ENCODE data around the gene TNFAIP8. TPM values are rescaled to one million over a fixed set of nuclear protein-coding genes. Genes with fewer than 3 reads are reported as not detected.

The TNFAIP8 gene
- polyA plus RNA-seq, 1 of the 3 experiments (the other 2 are of a cell fraction), result 31.3 TPM

DNA sequence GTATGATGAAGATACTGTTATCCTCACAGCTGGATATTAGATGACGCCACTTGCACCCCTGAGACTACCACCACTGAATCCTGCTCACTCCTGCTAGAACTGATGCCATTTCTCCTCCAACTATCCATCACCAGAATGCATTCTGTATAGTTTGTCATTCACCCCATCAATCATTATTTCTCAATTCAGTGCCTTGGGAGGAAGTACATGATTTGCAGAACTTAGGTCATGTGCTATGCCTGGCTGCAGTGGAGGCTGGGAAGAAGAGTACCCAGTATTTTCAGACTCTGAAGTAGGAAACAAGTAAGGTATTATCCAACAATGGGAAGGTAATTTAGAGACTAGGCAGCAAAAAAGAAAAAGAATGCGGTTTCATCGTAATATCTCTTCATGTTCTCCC lies 70.2 kb downstream of the TNFAIP8 start:
- no peaks in the 10 kb centered on the region for H3K36me3 ChIP-seq (replicated peaks in 1 of 2; ENCODE audit: control insufficient read depth in 1 of 2, insufficient read depth in 2 of 2, low read length in 1 of 2)
- no peaks in the 10 kb centered on the region for H4K20me1 ChIP-seq (ENCODE audit: insufficient read depth)
- no peak overlapping the region for H3K9ac ChIP-seq
- TF ChIP-seq EZH2phosphoT487 (IDR thresholded peaks at IDR 0.05; ENCODE audit: borderline replicate concordance, low read depth) (no peak), RFX5 (IDR thresholded peaks at IDR 0.05; ENCODE audit: low read length) (no peak), FOXM1 (IDR thresholded peaks at IDR 0.05; ENCODE audit: low read depth) (no peak), ELF1 (IDR thresholded peaks at IDR 0.05) (no peak), GATA2 (CRISPR knock-in tag; IDR thresholded peaks at IDR 0.05) (no peak), MEF2A (IDR thresholded peaks at IDR 0.05; ENCODE audit: borderline replicate concordance, low read depth) (no peak), EP300 (IDR thresholded peaks at IDR 0.05; ENCODE audit: borderline replicate concordance in 1 of 2, low read depth in 1 of 2, low read length in 1 of 2) (no peak), CHD2 (IDR thresholded peaks at IDR 0.05; ENCODE audit: low read length, partially characterized antibody) (no peak), FOSL2 (IDR thresholded peaks at IDR 0.05; ENCODE audit: borderline replicate concordance, low read depth) (no peak), MXI1 (IDR thresholded peaks at IDR 0.05; ENCODE audit: low read depth, low read length) (no peak), SMC3 (IDR thresholded peaks at IDR 0.05; ENCODE audit: low read depth, low read length) (no peak), NRF1 (IDR thresholded peaks at IDR 0.05; ENCODE audit: low read depth, low read length) (no peak)
- TF ChIP-seq, protein P1, sequence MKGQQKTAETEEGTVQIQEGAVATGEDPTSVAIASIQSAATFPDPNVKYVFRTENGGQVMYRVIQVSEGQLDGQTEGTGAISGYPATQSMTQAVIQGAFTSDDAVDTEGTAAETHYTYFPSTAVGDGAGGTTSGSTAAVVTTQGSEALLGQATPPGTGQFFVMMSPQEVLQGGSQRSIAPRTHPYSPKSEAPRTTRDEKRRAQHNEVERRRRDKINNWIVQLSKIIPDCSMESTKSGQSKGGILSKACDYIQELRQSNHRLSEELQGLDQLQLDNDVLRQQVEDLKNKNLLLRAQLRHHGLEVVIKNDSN (IDR thresholded peaks at IDR 0.05; ENCODE audit: borderline replicate concordance, low read depth), result no peak
- TF ChIP-seq, protein P2, sequence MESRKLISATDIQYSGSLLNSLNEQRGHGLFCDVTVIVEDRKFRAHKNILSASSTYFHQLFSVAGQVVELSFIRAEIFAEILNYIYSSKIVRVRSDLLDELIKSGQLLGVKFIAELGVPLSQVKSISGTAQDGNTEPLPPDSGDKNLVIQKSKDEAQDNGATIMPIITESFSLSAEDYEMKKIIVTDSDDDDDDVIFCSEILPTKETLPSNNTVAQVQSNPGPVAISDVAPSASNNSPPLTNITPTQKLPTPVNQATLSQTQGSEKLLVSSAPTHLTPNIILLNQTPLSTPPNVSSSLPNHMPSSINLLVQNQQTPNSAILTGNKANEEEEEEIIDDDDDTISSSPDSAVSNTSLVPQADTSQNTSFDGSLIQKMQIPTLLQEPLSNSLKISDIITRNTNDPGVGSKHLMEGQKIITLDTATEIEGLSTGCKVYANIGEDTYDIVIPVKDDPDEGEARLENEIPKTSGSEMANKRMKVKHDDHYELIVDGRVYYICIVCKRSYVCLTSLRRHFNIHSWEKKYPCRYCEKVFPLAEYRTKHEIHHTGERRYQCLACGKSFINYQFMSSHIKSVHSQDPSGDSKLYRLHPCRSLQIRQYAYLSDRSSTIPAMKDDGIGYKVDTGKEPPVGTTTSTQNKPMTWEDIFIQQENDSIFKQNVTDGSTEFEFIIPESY (IDR thresholded peaks at IDR 0.05; ENCODE audit: borderline replicate concordance, low read depth), result no peak
- TF ChIP-seq, protein P3, sequence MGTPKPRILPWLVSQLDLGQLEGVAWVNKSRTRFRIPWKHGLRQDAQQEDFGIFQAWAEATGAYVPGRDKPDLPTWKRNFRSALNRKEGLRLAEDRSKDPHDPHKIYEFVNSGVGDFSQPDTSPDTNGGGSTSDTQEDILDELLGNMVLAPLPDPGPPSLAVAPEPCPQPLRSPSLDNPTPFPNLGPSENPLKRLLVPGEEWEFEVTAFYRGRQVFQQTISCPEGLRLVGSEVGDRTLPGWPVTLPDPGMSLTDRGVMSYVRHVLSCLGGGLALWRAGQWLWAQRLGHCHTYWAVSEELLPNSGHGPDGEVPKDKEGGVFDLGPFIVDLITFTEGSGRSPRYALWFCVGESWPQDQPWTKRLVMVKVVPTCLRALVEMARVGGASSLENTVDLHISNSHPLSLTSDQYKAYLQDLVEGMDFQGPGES (IDR thresholded peaks at IDR 0.05; ENCODE audit: low read depth, low read length), result no peak
- TF ChIP-seq, protein P4, sequence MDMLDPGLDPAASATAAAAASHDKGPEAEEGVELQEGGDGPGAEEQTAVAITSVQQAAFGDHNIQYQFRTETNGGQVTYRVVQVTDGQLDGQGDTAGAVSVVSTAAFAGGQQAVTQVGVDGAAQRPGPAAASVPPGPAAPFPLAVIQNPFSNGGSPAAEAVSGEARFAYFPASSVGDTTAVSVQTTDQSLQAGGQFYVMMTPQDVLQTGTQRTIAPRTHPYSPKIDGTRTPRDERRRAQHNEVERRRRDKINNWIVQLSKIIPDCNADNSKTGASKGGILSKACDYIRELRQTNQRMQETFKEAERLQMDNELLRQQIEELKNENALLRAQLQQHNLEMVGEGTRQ (IDR thresholded peaks at IDR 0.05; ENCODE audit: borderline replicate concordance, low read depth, low read length), result no peak
- TF ChIP-seq, protein P5, sequence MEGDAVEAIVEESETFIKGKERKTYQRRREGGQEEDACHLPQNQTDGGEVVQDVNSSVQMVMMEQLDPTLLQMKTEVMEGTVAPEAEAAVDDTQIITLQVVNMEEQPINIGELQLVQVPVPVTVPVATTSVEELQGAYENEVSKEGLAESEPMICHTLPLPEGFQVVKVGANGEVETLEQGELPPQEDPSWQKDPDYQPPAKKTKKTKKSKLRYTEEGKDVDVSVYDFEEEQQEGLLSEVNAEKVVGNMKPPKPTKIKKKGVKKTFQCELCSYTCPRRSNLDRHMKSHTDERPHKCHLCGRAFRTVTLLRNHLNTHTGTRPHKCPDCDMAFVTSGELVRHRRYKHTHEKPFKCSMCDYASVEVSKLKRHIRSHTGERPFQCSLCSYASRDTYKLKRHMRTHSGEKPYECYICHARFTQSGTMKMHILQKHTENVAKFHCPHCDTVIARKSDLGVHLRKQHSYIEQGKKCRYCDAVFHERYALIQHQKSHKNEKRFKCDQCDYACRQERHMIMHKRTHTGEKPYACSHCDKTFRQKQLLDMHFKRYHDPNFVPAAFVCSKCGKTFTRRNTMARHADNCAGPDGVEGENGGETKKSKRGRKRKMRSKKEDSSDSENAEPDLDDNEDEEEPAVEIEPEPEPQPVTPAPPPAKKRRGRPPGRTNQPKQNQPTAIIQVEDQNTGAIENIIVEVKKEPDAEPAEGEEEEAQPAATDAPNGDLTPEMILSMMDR (IDR thresholded peaks at IDR 0.05), result no peak
- WGBS (ENCODE audit: low lambda C conversion rate), result 92% methylated on average over 3 of the region's 3 CpGs
- ChIA-PET CTCF (interaction anchor here (1.0 to 1.2 kb wide), 2 partner anchors 12 to 14 kb away, joined by 3 to 4 read pairs; no protein-coding TSS in a partner anchor), POLR2A (no interaction called here)
- no peaks in the 10 kb centered on the region for H3F3A ChIP-seq (replicated peaks; ENCODE audit: insufficient read depth)
- H3K4me1 ChIP-seq (ENCODE audit: control insufficient read depth in 1 of 2, insufficient read depth in 2 of 2, low read depth in 1 of 2, low read length in 1 of 2), result no peaks in the 10 kb centered on the region
- no peak overlapping the region for H3K4me2 ChIP-seq
- H2AFZ ChIP-seq (ENCODE audit: low read depth), result no peak overlapping the region
- H3K4me3 ChIP-seq (ENCODE audit: low read depth in 2 of 2, low read length in 1 of 2), result no peak overlapping the region
- H3K27ac ChIP-seq (ENCODE audit: low read depth in 2 of 2, low read length in 1 of 2), result no peak overlapping the region
- H3K79me2 ChIP-seq (ENCODE audit: insufficient read depth), result no peaks in the 10 kb centered on the region
- no peak for DNase-seq
- H3K9me3 ChIP-seq, result no peaks in the 10 kb centered on the region
- no peaks in the 10 kb centered on the region for H3K9me2 ChIP-seq
- H3K27me3 ChIP-seq (ENCODE audit: insufficient read depth), result no peaks in the 10 kb centered on the region; the same call in 1 of the 2 replicates

Measured in SK-N-SH (cell line).